CD4-positive, alpha-beta T cell (primary cell): ENCODE results near the gene FXYD3. TPM values are rescaled to one million over a fixed set of nuclear protein-coding genes. Genes with fewer than 3 reads are reported as not detected.
A peak's percentile ranks its signal among the peaks of the same experiment; 100 is the strongest.

ENCODE experiments used
- ATAC-seq: fragments of 200-7000 bp; cut with Tn5 transposase; one replicate; pipeline ENCODE4 v1.10.0; 2022; ENCODE audit warnings: mild to moderate bottlenecking; ENCODE audit not compliant: poor library complexity
- CTCF ChIA-PET: fragments of 350-600 bp; sonication (Branson Sonifier 250); formaldehyde crosslinking; loops from one replicate; lab custom pipeline; 2021; ENCODE audit warnings: antibody characterized with exemption, inconsistent platforms; lab: Charles Lee
- POLR2A ChIA-PET: fragments of 350-600 bp; sonication (Branson Sonifier 250); formaldehyde crosslinking; loops from one replicate; lab custom pipeline; 2021; ENCODE audit warnings: antibody characterized with exemption, inconsistent platforms; lab: Charles Lee
- DNase-seq, 14 experiments: peaks; one replicate each; pipeline ENCODE4 v3.0.0-alpha.2; 2013 to 2020; ENCODE audit warnings: mixed read lengths in 2 of 14
- H3K27ac ChIP-seq, 2 donors: one replicate each; pipeline versions ENCODE4 v1.5.1 to v1.7.0; 2013; ENCODE audit warnings: low read length in 2 of 2, low read depth in 1 of 2, mild to moderate bottlenecking in 1 of 2
- H3K27me3 ChIP-seq, 2 experiments: 1 replicate in 1 of 2; 2 replicates in 1 of 2; pipeline versions ENCODE4 v1.6.1 to v1.7.0; 2013; ENCODE audit warnings: low read length in 2 of 2, control low read depth in 1 of 2, mild to moderate bottlenecking in 1 of 2, moderate library complexity in 1 of 2; ENCODE audit not compliant: insufficient read depth in 2 of 2, control insufficient read depth in 1 of 2
- H3K36me3 ChIP-seq: one replicate; pipeline ENCODE4 v1.6.1; 2013; ENCODE audit warnings: low read length, control low read depth; ENCODE audit not compliant: insufficient read depth
- H3K4me1 ChIP-seq: one replicate; pipeline ENCODE4 v1.6.1; 2013; ENCODE audit warnings: low read length, control low read depth; ENCODE audit not compliant: insufficient read depth
- H3K4me3 ChIP-seq: one replicate; pipeline ENCODE4 v1.5.1; 2013; ENCODE audit warnings: mild to moderate bottlenecking, low read length, moderate library complexity
- H3K9me3 ChIP-seq, 2 experiments: 1 replicate in 1 of 2; 2 replicates in 1 of 2; pipeline versions ENCODE4 v1.6.1 to v1.7.0; 2013; ENCODE audit warnings: low read length in 2 of 2, mild to moderate bottlenecking in 2 of 2, control low read depth in 1 of 2, moderate library complexity in 1 of 2; ENCODE audit not compliant: control insufficient read depth in 1 of 2, insufficient read depth in 1 of 2
- H3K27ac Mint-ChIP-seq: one replicate; pipeline ENCODE4 v1.8.0; 2020; ENCODE audit warnings: mixed read lengths
- H3K27me3 Mint-ChIP-seq: one replicate; pipeline ENCODE4 v1.8.0; 2021; ENCODE audit warnings: mixed read lengths
- H3K36me3 Mint-ChIP-seq: one replicate; pipeline ENCODE4 v1.8.0; 2021; ENCODE audit warnings: low read depth, mixed read lengths
- H3K4me1 Mint-ChIP-seq: one replicate; pipeline ENCODE4 v1.8.0; 2021; ENCODE audit warnings: low read depth, mixed read lengths
- H3K4me3 Mint-ChIP-seq: one replicate; pipeline ENCODE4 v1.8.0; 2020; ENCODE audit warnings: mild to moderate bottlenecking, mixed read lengths
- H3K9me3 Mint-ChIP-seq: one replicate; pipeline ENCODE4 v1.8.0; 2020; ENCODE audit warnings: mixed read lengths
- intact Hi-C, 2 experiments: fragments of 100-400 bp; cut with DNase I in 1 of 2; cut with micrococcal nuclease in 1 of 2; formaldehyde crosslinking; loops; one replicate each; pipeline versions ENCODE4 v1.15.1 to v1.9.0; 2023 to 2025; cut with DNase I, micrococcal nuclease
- polyA plus RNA-seq, 2 donors: library from polyadenylated mRNA; unstranded; fragments of 120-200 nt; gene quantifications; one replicate each; pipeline ENCODE4 v1.2.1, GENCODE V29; 2013
- total RNA-seq, 174 experiments: library from RNA in 2 of 174; stranded (reverse) in 2 of 174; gene quantifications; one replicate each; pipeline ENCODE4 v1.2.3 and lab custom pipeline; 2021 to 2026
- TF ChIP-seq, protein P1 (sequence below): fragments of 200-600 bp; IDR thresholded peaks from one replicate; pipeline ENCODE4 v1.8.0; 2022; ENCODE audit warnings: antibody characterized with exemption, mild to moderate bottlenecking

The FXYD3 gene, protein sequence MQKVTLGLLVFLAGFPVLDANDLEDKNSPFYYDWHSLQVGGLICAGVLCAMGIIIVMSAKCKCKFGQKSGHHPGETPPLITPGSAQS
- not detected for total RNA-seq
- polyA plus RNA-seq (2013, experiment 1 of 2) = not detected
- not detected for polyA plus RNA-seq (2013, experiment 2 of 2)
- 0 to 0.22 (median 0) reads per million in 172 experiments for total RNA-seq (lab: John Stamatoyannopoulos, UW)

DNA sequence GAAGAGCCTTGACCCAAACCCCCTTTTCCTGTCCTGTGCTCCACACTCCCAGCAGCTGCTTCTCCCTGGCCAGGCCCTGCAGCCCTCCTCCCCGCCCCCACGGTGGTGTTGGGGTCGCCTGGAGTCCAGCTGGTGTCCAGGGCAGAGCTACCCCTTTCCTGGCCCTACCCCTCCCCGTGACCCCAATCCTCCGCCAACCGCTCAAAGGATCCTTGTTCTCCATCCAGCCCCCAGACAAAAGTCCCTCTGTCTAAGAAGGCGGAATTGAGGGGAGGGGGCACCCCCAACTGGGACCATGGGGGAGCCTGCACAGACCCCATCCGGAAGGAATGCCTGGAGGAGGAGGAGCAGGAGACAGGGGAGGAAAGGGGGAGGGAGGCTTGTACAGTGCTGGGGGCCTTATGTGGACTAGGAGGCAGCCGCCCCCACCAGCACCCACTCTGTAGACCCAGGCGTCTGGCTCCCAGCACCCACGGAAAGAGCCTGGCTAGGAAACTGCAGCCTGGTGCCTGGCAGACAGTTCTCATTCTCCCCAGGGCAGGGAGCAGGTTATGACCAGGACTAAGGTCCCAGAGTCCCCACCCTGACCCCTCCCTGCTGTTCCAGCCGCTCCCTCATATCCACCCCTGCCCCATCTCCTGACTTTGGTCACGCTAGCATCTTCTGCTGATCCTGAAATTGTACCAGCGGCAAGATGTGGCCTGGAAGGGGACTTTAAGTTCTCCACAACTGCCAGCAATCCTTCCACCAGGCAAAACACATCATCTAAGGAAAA is at the start of gene FXYD3:
FXYD3 (plus strand) TSS at position 647 of the 775 bp plus-strand sequence. CDS start 3,554 bp downstream, outside the sequence.
- no peaks in the 10 kb centered on the region for H3K27me3 Mint-ChIP-seq
- DNase-seq (no peak), ATAC-seq (no peak)
- no peak within 1 kb of the TSS for H3K4me3 Mint-ChIP-seq
- no peaks in the 10 kb centered on the region for H3K36me3 ChIP-seq
- peaks cover 0 to 5% of the 10 kb centered on the region in 2 experiments for H3K9me3 ChIP-seq
- no peak within 1 kb of the TSS for H3K27ac Mint-ChIP-seq
- H3K4me3 ChIP-seq = no peak within 1 kb of the TSS
- no peaks in the 10 kb centered on the region for H3K36me3 Mint-ChIP-seq
- H3K27me3 ChIP-seq = no peaks in the 10 kb centered on the region
- H3K27ac ChIP-seq = no peak within 1 kb of the TSS
- intact Hi-C loops = loop anchor here in 1 of 2 experiments (2.0 kb wide), 1 partner anchor 19 kb away; the partner anchor contains the start of gene LGI4
- H3K4me1 ChIP-seq = peaks cover 8% of the 10 kb centered on the region
- POLR2A ChIA-PET = no interaction called here
- CTCF ChIA-PET = interaction anchor here (1.7 kb wide), 1 partner anchor 27 kb away, joined by 13 read pairs; the partner anchor contains the start of gene FXYD7
- TF ChIP-seq, protein P1, sequence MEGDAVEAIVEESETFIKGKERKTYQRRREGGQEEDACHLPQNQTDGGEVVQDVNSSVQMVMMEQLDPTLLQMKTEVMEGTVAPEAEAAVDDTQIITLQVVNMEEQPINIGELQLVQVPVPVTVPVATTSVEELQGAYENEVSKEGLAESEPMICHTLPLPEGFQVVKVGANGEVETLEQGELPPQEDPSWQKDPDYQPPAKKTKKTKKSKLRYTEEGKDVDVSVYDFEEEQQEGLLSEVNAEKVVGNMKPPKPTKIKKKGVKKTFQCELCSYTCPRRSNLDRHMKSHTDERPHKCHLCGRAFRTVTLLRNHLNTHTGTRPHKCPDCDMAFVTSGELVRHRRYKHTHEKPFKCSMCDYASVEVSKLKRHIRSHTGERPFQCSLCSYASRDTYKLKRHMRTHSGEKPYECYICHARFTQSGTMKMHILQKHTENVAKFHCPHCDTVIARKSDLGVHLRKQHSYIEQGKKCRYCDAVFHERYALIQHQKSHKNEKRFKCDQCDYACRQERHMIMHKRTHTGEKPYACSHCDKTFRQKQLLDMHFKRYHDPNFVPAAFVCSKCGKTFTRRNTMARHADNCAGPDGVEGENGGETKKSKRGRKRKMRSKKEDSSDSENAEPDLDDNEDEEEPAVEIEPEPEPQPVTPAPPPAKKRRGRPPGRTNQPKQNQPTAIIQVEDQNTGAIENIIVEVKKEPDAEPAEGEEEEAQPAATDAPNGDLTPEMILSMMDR = no peak
- no peaks in the 10 kb centered on the region for H3K9me3 Mint-ChIP-seq
- peaks cover 6% of the 10 kb centered on the region for H3K4me1 Mint-ChIP-seq

DNA sequence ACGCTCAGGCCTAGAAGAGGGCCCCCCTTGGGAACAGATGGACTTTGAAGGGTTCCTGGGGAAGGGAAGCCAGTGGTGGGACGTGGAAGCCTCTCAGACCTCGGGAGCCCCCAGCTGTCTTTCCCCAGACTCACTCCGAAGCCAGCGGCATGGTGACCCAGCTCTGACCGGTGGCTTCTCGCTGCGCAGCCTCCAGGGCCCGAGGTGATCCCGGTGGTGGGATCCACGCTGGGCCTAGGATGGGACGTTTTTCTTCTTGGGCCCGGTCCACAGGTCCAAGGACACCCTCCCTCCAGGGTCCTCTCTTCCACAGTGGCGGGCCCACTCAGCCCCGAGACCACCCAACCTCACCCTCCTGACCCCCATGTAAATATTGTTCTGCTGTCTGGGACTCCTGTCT is 49.5 kb upstream of the FXYD3 start:
- POLR2A ChIA-PET = no interaction called here
- DNase-seq (no peak), ATAC-seq (no peak)
- H3K36me3 Mint-ChIP-seq = no peaks in the 10 kb centered on the region
- Histone ChIP-seq H3K9me3 (peaks cover 7 to 9% of the 10 kb centered on the region in 2 experiments), H3K4me1 (peaks cover 8% of the 10 kb centered on the region), H3K27ac (no peak overlapping the region), H3K36me3 (no peaks in the 10 kb centered on the region), H3K27me3 (peaks cover 0 to 5% of the 10 kb centered on the region in 2 experiments), H3K4me3 (no peak overlapping the region)
- H3K27ac Mint-ChIP-seq = no peak overlapping the region
- TF ChIP-seq, protein P1 = no peak
- H3K4me3 Mint-ChIP-seq = no peak overlapping the region
- no peaks in the 10 kb centered on the region for H3K9me3 Mint-ChIP-seq
- no peaks in the 10 kb centered on the region for H3K27me3 Mint-ChIP-seq
- CTCF ChIA-PET = interaction anchor here (0.9 to 1.5 kb wide), 5 partner anchors 8 to 426 kb away, joined by 3 to 5 read pairs (median 4); no protein-coding TSS in a partner anchor
- peaks cover 8% of the 10 kb centered on the region for H3K4me1 Mint-ChIP-seq
- intact Hi-C loops = loop anchor here (2.0 to 5.0 kb wide), 4 partner anchors 146 to 429 kb away; no protein-coding TSS in a partner anchor

DNA sequence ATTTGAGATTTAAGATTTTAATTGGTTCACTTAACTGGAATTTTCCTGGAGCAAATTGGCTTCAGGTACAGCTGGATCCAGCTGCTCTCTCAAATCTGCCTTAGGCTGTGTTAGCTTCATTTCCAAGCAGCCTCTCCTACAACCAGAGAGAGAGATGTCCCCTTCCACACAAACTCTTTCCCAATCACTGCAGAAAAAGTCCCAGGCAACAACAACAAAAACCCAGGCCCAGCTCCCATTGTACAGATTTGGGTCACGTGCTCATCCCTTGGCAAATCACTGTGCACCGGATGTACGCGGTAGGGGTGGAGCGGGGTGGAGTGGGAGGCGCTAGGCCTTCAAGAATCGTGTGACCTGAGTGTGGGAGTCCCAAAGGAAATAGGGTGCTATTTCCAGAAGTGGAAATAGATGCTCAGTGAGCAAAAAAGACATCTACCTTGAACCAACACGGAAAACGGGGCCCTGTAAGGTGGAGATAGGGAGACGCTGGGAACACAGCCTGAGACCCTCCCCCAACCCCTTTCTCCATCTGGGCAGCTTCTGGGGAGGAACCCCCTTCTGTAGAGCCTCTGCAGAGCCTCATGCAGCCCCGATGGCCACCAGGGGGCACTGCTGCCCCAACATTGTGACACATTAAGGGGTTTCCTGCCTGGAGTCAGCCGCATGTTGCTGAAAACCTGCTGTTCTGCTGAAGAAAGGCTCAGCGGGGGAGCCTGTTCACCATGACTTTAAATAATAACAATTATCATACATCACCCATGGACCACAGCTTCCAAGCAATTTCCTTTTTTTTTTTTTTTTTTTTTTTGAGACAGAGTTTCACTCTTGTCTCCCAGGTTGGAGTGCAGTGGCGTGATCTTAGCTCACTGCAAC is 48.7 kb upstream of the FXYD3 start:
- no peaks in the 10 kb centered on the region for H3K36me3 Mint-ChIP-seq
- ATAC-seq = peak; percentile 95
- no peak overlapping the region for H3K27ac ChIP-seq
- H3K4me3 Mint-ChIP-seq = no peak overlapping the region
- ChIA-PET POLR2A (no interaction called here), CTCF (interaction anchor here (0.6 to 1.5 kb wide), 13 partner anchors 9 to 783 kb away, joined by 3 to 10 read pairs (median 4); partner anchors contain the start of gene LGI4)
- no peaks in the 10 kb centered on the region for H3K27me3 Mint-ChIP-seq
- no peaks in the 10 kb centered on the region for H3K36me3 ChIP-seq
- H3K9me3 Mint-ChIP-seq = no peaks in the 10 kb centered on the region
- intact Hi-C loops = loop anchor here (1.0 to 5.0 kb wide), 6 partner anchors 74 to 428 kb away; no protein-coding TSS in a partner anchor
- H3K9me3 ChIP-seq = peaks cover 7 to 9% of the 10 kb centered on the region in 2 experiments
- H3K4me3 ChIP-seq = no peak overlapping the region
- H3K4me1 ChIP-seq = peaks cover 8% of the 10 kb centered on the region
- TF ChIP-seq, protein P1 = peak; percentile 87
- peak; percentile 83 to 94 (median 88) for DNase-seq
- peaks cover 0 to 5% of the 10 kb centered on the region in 2 experiments for H3K27me3 ChIP-seq
- H3K4me1 Mint-ChIP-seq = peaks cover 8% of the 10 kb centered on the region
- no peak overlapping the region for H3K27ac Mint-ChIP-seq
